ENCODE data around the gene C11orf24.

DNA sequence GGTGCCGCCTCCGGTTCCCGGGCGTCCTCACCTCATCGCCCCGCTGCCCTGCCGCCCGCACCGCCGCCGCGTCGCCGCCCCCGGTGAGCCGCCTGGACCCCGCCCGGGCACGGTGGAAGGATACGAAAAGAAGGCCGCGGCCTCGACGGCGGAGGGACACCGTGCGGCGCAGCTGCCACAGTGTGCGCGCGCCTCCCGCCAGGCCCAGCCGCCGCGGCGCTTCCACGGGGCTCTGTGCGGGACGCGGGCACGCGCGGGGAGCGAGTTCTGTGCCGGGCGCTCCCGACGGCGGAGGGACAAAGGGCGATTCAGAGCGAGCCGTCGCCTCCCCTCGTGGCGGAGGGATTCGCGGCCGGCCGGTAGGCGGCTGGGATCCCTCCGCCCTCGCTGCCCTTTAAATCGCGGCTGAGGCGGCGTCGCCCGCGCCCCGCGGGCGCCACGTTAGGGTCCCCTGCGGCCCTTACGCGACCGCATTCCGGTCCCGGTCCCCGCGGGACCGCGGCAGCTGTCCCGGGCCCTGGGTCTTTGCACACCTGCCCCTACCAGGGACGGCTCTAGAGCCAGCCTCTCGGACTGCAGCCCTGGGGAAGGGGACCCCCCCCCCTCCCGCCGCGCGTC, 58.1 kb downstream of the C11orf24 start:
- TF ChIP-seq, protein P1, sequence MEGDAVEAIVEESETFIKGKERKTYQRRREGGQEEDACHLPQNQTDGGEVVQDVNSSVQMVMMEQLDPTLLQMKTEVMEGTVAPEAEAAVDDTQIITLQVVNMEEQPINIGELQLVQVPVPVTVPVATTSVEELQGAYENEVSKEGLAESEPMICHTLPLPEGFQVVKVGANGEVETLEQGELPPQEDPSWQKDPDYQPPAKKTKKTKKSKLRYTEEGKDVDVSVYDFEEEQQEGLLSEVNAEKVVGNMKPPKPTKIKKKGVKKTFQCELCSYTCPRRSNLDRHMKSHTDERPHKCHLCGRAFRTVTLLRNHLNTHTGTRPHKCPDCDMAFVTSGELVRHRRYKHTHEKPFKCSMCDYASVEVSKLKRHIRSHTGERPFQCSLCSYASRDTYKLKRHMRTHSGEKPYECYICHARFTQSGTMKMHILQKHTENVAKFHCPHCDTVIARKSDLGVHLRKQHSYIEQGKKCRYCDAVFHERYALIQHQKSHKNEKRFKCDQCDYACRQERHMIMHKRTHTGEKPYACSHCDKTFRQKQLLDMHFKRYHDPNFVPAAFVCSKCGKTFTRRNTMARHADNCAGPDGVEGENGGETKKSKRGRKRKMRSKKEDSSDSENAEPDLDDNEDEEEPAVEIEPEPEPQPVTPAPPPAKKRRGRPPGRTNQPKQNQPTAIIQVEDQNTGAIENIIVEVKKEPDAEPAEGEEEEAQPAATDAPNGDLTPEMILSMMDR (IDR thresholded peaks at IDR 0.05): peak; percentile 14
- TF ChIP-seq EZH2 (IDR thresholded peaks at IDR 0.05): no peak

All from neural progenitor cell (in vitro differentiated cells).